Left colon (tissue), 2 donors: ENCODE measurements around the gene UBQLN3. TPM values are rescaled to one million over a fixed set of nuclear protein-coding genes. Genes with fewer than 3 reads are reported as not detected.
A peak's percentile ranks its signal among the peaks of the same experiment; 100 is the strongest.

Source experiments
- ATAC-seq: fragments of 200-7000 bp; cut with Tn5 transposase; one replicate; pipeline ENCODE4 v1.9.1; 2020; ENCODE audit warnings: mild to moderate bottlenecking, moderate library complexity
- DNase-seq, 2 donors: peaks; one replicate each; pipeline ENCODE4 v3.0.0-alpha.2; 2020
- intact Hi-C, 2 donors: fragments of 100-400 bp; cut with DNase I in 1 of 2; cut with micrococcal nuclease in 1 of 2; formaldehyde crosslinking; loops; one replicate each; pipeline versions ENCODE4 v1.11.2 to v1.14.0; 2022; cut with DNase I, micrococcal nuclease
- total RNA-seq, 2 donors: library from RNA; stranded (reverse); fragmentation: NEBNext Ultra II Directional; extraction: Animal tissue kit (Norgen Biotek cat#: 25700); gene quantifications; one replicate each; pipeline ENCODE4 v1.2.1, GENCODE V29; 2021
- donor health status: DM: no; HTN: no; CAD: no.
- donor health status: DM: yes; HTN: yes; CAD: no.

UBQLN3 gene
- total RNA-seq, 2 donors from 2014 or later = not detected

DNA sequence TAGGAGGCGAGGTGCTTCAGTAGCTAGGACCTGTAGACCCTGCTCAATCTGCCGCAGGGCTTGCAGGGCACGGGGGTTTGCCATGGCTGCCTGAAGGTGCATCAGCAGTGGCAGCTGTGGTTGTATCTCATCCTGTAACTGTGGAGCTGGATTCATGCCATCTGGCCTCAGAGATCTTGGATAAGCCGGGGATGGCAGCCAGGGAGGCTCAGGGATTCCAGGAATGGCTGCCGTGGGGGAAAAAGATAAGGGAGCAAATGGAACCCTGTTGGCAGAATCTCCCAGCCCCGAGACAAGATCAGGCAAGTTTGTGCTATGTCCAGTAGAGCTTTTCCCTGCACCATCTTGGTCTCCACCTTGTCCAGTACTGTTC is 1.8 kb downstream of the UBQLN3 start:
- ATAC-seq (no peak), DNase-seq (no peak)
- intact Hi-C loops = no loop called here

DNA sequence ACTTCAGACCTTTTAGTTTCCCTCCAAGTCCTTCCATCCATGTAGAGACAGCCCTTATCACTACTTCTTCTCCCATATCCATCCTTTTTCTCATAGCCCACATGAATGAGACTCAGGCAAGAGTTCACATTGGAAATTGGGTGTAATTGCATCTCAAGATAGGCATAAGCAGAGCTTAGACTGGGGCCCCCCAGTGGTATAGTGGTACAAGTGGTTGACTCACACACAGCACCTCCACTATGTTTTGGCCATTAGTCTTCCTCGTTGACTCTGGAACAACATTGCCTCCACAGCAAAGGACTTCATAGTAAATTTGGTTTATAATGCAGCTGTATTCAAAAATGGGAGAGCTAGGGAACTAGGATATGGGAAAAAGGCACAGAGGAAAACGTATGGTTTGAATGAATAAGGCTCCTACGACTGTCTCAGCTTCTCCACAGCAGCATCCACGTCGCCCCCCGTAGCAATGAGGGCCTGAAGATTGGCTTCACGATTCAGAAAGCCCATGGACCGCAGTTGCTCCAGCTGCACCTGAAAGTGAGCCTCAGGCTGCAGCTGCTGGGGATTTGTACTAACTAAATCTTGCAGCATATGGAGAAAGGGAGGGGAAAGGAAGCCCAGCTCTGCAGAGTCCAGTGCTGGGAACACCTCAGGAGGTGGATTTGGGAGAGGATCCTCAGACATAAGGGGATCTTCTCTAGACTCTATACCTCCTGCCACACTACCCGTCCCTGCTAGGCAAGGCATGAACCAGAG is 2.4 kb downstream of the UBQLN3 start:
- ATAC-seq (no peak), DNase-seq (no peak)
- intact Hi-C loops = no loop called here

DNA sequence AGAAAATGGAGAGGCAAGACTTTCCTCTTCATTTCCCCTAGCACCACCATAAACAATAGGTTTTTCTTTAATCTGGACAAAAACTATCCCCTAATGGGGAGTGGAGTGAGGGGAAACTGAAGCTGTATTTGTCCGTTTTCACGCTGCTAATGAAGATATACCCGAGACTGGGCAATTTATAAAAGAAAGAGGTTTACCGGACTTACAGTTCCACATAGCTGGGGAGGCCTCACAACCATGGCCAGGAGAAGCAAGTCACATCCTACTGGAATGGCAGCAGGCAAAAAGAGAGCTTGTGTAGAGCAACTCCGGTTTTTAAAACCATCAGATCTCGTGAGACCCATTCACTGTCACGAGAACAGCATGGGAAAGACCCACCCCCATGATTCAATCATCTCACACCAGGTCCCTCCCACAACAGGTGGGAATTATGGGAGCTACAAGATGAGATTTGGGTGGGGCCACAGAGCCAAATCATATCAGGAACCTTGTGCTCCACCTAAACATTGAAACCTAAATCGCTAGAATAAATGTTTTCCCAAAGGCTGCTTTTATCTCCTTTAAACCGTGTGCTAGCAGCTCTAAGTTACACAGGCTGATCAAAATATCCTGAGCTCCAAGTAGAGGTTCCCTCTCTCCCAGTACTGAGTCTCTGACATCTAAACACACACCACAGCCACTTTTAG is 4.3 kb downstream of the UBQLN3 start:
- DNase-seq (no peak), ATAC-seq (no peak)
- intact Hi-C loops = no loop called here

DNA sequence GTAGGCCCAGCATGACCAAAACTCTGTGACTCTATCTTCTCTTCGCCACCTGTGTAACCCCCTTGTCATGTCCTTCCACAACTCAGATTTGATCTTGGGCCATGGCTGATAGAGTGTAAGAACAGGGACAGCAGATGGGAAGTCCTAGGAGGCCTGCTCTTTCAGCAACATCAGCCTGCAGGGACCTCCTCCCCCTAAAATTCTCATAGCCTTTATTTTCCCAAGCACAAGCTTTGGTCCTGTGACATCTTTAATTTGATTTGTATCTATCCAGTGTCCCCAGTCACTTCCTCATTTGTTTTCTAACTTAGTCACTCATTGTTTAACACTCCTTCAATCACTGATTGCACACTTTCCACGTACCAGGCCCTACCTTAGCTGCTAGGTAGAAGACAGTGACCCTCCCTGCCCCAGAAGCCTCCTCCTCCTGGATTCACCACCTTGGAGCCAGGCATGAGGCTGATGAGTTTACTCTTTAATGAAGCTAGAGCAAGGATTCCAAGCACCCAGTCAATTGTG is 5.3 kb downstream of the UBQLN3 start:
- intact Hi-C loops = no loop called here
- DNase-seq = no peak
- ATAC-seq = no peak

GRCh38 chr11:5500393-5500801 is 9.4 kb downstream of the UBQLN3 start:
- intact Hi-C loops = no loop called here
- no peak for ATAC-seq
- DNase-seq = no peak

DNA sequence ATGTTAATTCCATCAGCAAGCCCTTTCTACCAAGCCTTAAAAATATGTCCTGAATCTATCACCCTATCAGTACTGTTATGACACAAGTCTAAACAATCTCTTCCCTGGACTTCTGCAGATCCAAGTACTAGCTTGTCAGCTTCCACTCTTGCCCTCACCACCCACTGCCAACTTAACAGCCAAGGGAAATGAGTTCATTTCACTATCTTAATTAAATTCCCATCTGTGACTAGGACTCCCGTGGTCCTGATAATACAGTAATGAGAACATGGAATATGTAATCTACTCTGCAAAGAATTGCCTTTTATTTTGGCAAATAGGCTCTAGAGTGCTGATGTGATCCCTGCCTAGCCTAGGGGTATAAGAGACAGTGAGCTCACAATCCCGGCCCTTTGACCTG is 10.1 kb downstream of the UBQLN3 start:
- no peak for ATAC-seq
- intact Hi-C loops = no loop called here

DNA sequence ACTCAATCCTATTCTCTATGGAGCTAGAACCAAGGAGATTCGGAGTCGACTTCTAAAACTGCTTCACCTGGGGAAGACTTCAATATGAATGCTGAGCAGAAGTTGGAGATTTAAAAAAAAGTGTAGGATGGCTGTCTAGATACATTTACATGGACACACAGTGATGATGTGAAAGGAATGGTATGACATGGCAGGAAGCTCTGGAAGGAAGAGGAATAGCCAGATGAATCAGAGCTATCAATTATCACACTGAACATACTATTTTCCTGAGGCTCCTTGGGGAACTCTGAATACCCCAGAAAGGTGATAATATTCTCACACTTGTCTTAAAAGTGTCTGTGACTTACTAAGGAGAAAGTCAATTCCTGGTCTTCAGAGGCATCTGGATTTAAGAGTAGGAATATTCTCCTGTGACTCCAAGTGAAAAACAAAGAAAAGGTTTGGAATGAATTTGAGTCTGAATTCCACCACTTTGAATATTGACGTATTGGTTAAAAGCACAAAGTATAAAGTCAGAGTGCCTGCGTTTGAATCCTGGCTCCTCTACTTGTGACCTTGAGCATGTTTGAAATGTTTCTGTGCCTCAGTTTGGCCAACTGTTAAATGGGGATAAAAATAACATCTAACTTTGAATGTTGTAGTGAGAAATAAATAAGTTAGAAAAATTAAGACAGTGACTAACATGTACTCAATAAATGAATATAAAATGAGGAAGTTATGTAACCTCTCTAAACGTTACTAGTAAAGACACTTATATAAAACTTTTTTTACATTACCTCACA is 20.0 kb downstream of the UBQLN3 start:
- DNase-seq (no peak), ATAC-seq (no peak)
- intact Hi-C loops = no loop called here

More for the DNA sequence above, 10.1 kb downstream of the UBQLN3 start:
- DNase-seq = no peak

DNA sequence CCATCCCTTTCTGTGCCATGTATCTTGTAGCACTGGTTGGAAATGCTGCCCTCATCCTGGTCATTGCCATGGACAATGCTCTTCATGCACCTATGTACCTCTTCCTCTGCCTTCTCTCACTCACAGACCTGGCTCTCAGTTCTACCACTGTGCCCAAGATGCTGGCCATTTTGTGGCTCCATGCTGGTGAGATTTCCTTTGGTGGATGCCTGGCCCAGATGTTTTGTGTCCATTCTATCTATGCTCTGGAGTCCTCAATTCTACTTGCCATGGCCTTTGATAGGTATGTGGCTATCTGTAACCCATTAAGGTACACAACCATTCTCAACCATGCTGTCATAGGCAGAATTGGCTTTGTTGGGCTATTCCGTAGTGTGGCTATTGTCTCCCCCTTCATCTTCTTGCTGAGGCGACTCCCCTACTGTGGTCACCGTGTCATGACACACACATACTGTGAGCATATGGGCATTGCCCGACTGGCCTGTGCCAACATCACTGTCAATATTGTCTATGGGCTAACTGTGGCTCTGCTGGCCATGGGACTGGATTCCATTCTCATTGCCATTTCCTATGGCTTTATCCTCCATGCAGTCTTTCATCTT is 20.9 kb downstream of the UBQLN3 start:
- no peak for DNase-seq
- intact Hi-C loops = no loop called here
- no peak for ATAC-seq

DNA sequence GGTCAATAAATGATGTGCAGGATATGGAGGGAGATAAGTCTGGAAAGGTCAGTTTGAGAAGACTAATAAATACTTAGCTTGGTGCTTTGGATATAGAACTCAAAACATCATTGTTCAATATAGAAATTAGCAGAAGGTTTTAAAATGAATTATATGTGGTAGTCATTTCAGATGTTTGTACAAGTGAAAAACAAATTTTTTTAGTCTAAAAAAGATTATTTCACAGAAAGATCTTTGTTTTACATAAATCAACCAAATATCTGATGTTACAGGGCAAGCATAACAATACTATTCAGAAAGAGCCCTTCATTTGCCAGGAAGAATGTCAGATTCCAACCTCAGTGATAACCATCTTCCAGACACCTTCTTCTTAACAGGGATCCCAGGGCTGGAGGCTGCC is 21.4 kb downstream of the UBQLN3 start, which contains the start of gene OR52D1:
TSS of gene OR52D1 (plus strand) at position 301 of the 400 bp plus-strand sequence. CDS start at position 323, 22 bp downstream.
- DNase-seq (no peak), ATAC-seq (no peak)
- intact Hi-C loops = no loop called here

GRCh38 chr11:5486421-5486820 is 23.3 kb downstream of the UBQLN3 start:
- ATAC-seq = no peak
- DNase-seq = no peak
- intact Hi-C loops = no loop called here

DNA sequence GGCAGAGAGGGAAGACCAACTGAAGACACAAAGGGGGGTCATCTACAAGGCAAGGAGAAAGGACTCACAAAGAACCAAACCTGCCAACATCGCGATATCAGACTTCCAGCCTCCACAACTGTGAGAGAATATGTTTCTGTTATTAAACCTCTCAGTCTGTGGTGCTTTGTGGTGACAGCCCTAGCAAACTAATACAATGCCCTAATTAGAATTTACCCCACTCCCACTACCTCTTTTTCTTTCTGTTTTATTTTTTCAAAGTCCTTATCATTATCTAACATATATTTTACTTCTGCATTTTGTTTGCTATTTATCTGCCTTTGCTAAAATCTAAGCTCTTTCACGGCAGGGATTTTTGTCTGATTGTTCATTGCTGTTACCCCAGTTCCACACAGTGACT is 23.8 kb downstream of the UBQLN3 start:
- DNase-seq = no peak
- intact Hi-C loops = no loop called here
- ATAC-seq = no peak

- intact Hi-C loops = no loop called here
- peak in 1 of 2 donors; percentile 29 for DNase-seq
- peak; percentile 57 for ATAC-seq
Observed at GRCh38 chr11:5476186-5476819, 33.5 kb downstream of the UBQLN3 start.

DNA sequence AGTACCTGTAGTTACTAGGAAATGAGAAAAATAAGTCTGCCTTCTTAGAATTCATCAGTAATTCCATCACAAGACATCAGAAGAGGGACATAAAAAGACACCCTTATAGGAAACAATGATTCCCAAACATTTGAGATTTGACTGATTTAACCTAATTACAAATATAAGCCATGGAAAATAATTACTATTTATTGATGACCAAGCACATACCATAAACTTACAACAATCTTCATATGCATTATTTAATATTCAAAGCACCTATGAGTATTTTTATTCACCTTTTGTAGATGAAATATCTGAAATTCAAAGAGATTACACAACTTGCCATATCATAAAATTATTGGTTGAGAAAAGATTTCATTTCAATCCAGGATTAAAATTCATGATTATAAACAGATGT is 35.8 kb downstream of the UBQLN3 start:
- intact Hi-C loops = loop anchor here in 1 of 2 donors (5.0 kb wide), 1 partner anchor 333 kb away; the partner anchor contains the start of gene OR52N2
- DNase-seq (no peak), ATAC-seq (no peak)

GRCh38 chr11:5467527-5467926 is 42.2 kb downstream of the UBQLN3 start:
- intact Hi-C loops = no loop called here
- no peak for ATAC-seq
- no peak for DNase-seq

- intact Hi-C loops = no loop called here
- ATAC-seq (no peak), DNase-seq (no peak)
Observed at GRCh38 chr11:5460983-5461621, 48.7 kb downstream of the UBQLN3 start.
